HUES64 (cell line): ENCODE results near the gene PBLD.

Experiments
- H3K27ac ChIP-seq: 2 replicates; pipeline ENCODE4 v1.7.0; 2013; ENCODE audit warnings: low read depth, low read length, inconsistent platforms
- H3K27me3 ChIP-seq: 2 replicates; pipeline ENCODE4 v1.6.1; 2013; ENCODE audit warnings: mild to moderate bottlenecking, low read length; ENCODE audit not compliant: insufficient read depth
- H3K36me3 ChIP-seq: 2 replicates; pipeline ENCODE4 v1.6.1; 2013; ENCODE audit warnings: mild to moderate bottlenecking, low read length; ENCODE audit not compliant: insufficient read depth
- H3K4me1 ChIP-seq: 2 replicates; pipeline ENCODE4 v1.6.1; 2013; ENCODE audit warnings: mild to moderate bottlenecking, low read length, moderate library complexity; ENCODE audit not compliant: insufficient read depth
- H3K4me3 ChIP-seq: 2 replicates; pipeline ENCODE4 v1.5.1; 2013; ENCODE audit warnings: mild to moderate bottlenecking, low read length, moderate library complexity
- H3K9ac ChIP-seq: 2 replicates; pipeline ENCODE4 v1.6.1; 2013; ENCODE audit warnings: mild to moderate bottlenecking, low read depth, low read length
- H3K9me3 ChIP-seq: 2 replicates; pipeline ENCODE4 v1.6.1; 2013; ENCODE audit warnings: low read depth, low read length; ENCODE audit not compliant: insufficient read depth
- WGBS: fragments of 150-250, 120-280 bp; methylation state at CpG from one replicate; pipeline ENCODE4 v1.1.7; 2013; ENCODE audit warnings: missing lambda C conversion rate; 5-methylcytosine and 5-hydroxymethylcytosine counted together

The PBLD gene

DNA sequence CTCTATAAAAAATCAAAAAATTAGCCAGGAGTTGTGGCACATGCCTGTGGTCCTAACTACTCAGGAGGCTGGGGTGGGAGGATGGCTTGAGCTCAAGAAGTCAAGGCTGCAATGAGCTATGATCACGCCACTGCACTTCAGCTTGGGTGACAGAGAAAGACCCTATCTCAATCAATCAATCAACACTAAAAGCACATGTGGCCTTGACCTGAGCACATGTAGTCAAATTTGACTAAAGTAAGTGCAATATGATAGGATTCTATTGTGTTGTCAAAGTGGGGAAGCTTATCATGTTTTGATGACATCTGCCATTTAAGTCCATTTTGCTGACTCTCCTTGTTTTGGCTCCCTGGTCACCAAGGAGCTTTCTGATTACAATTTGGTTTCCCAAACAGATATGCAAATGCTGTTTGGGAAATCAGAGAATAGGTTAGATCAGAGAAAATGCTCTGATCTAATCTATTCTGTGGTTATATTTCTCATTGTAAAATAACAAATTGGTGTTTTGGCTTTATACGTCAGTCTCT lies 57.1 kb downstream of the PBLD start:
- Histone ChIP-seq H3K27ac (no peak overlapping the region), H3K36me3 (no peaks in the 10 kb centered on the region), H3K4me1 (0 out of 2 replicates have a peak, but pooled peaks cover 8% of the 10 kb centered on the region), H3K9ac (no peak overlapping the region), H3K4me3 (no peak overlapping the region), H3K27me3 (peaks cover 6% of the 10 kb centered on the region; the same call in 1 of the 2 replicates), H3K9me3 (peaks cover 19% of the 10 kb centered on the region; the same call in 1 of the 2 replicates)
- 100% methylated on average over 2 of the region's 2 CpGs for WGBS

DNA sequence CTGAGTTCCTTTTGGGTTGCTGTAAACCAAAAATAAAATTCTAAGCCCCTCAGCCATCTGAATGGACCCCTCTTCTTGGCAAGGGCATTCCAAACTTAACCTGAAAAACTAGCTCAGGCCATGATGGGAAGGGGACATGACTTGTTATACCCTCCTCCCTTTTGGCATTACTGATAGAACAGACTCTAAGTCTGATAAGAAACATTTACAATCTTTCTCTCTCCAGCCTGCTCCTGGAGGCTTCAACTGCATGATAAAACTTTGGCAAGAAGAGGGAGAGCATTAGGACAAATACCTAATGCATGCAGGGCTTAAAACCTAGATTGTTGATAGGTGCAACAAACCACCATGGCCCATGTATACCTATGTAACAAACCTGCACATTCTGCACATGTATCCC lies 59.9 kb downstream of the PBLD start:
- peaks cover 11% of the 10 kb centered on the region; the same call in 1 of the 2 replicates for H3K9me3 ChIP-seq
- H3K9ac ChIP-seq = no peak overlapping the region
- 0 out of 2 replicates have a peak, but pooled peaks cover 8% of the 10 kb centered on the region for H3K4me1 ChIP-seq
- H3K36me3 ChIP-seq = no peaks in the 10 kb centered on the region
- peaks cover 16% of the 10 kb centered on the region; the same call in 1 of the 2 replicates for H3K27me3 ChIP-seq
- H3K27ac ChIP-seq = no peak overlapping the region
- no peak overlapping the region for H3K4me3 ChIP-seq

DNA sequence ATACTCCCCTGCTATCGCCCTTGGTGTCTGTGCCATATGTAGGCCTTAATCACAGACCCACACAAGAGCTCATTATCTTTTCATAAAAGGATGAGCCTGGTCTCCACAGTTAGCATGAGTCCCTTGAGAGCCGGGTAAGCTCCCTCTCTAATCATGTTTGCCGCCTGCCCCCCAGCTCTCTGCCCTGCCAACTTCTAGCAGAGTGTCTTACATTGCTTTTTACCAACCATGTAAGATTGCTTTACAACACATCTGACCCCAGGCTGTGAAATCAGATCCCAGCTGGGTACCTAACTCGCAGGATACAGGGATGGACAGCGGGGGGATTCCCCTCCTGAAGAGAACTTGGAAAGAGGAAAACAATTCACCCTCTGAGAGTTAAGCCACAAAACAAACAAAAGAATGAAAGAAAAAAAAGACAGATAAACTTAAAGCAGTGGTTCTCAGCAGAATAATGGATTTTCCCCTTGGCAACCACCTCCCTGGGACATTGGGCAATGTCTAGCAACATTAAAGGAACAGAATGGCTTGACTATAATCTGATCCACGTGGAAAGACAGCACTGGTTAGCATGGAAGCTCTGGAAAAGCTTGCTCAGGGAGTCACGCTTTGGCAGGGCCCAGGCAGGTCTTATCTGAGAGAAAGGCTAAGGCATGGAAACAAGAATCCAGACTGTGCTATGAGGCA lies 61.4 kb downstream of the PBLD start:
- Histone ChIP-seq H3K36me3 (no peaks in the 10 kb centered on the region), H3K27me3 (peaks cover 16% of the 10 kb centered on the region; the same call in 1 of the 2 replicates), H3K9me3 (0 out of 2 replicates have a peak, but pooled peaks cover 2% of the 10 kb centered on the region), H3K9ac (no peak overlapping the region), H3K4me1 (0 out of 2 replicates have a peak, but pooled peaks cover 8% of the 10 kb centered on the region), H3K4me3 (no peak overlapping the region), H3K27ac (no peak overlapping the region)
- WGBS = 54% methylated on average over 7 of the region's 7 CpGs

DNA sequence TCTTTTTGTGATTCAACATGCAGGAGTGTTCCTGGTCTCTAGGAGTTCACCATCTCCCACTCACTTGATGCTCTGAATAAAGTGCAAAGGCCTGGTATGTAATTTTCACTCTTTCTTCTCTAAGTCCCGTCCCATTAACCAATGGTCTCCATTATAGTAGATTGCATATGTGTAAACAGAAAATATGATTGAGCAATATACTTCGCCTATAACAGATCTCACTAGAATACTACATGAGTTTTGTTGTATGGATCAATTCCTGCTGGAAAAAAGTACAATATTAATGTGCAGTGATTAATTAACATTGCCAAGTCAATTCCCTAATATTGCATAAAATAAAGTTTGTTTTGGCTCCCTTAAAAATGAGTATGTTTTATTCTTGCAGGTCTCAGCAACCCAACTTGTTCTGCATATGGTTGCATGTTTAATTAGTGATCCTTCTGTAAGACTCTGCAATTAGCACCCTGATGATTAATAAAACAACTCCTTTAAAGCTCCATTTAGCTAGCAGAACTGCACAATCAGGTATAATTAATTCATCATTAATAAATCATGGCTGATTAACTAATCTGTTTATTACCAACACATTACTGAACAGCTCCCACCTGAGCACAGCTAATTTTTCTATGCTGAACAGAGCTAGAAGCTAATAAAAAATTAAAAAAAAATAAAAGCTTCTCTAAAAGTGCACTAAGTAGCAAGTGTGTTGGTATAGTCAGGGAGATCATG lies 63.0 kb downstream of the PBLD start:
- Histone ChIP-seq H3K27me3 (peaks cover 16% of the 10 kb centered on the region; the same call in 1 of the 2 replicates), H3K36me3 (no peaks in the 10 kb centered on the region), H3K9me3 (peaks cover 5% of the 10 kb centered on the region; the same call in 1 of the 2 replicates), H3K4me3 (no peak overlapping the region), H3K27ac (no peak overlapping the region), H3K9ac (no peak overlapping the region), H3K4me1 (0 out of 2 replicates have a peak, but pooled peaks cover 8% of the 10 kb centered on the region)
- WGBS = no CpG with 5 or more reads among the region's 2 CpGs

DNA sequence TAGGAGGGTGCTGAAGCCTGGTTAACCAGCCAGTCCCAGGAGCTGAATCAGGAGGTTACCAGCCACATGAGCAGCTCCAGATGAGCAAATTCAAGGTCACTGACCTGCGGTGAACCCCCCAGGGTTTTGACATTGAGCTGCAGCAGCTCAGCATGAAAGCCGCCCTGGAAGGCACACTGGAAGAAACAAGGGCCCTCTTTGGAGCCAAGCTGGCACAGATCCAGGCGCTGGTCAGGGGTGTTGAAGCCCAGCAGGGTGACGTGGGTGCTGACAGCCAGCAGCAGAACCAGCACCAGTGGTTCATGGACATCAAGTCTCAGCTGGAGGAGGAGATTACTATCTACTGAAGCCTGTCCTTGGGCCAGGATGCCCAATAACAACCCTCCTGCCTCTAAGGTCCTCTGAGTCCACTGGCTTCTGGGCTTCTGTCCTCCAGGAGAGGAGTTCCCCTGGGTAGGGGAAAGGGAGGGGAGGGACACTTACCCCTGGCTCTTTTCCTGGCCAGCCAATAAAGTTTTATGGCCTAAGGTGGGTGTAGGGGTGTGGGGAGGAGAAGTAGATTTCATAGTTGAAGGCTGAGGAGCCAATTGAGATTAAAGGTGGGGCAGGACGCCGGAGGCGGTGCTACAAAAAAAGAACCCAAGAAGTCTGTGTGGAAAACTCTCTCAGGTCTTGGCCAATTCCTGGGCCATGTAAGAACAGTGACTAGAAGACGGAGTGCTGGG lies 71.4 kb downstream of the PBLD start:
- peaks cover 5% of the 10 kb centered on the region; the same call in 1 of the 2 replicates for H3K9me3 ChIP-seq
- H3K9ac ChIP-seq = no peak overlapping the region
- no peak overlapping the region for H3K4me3 ChIP-seq
- 92% methylated on average over 8 of the region's 8 CpGs for WGBS
- H3K27me3 ChIP-seq = no peaks in the 10 kb centered on the region
- H3K4me1 ChIP-seq = no peaks in the 10 kb centered on the region
- no peaks in the 10 kb centered on the region for H3K36me3 ChIP-seq
- H3K27ac ChIP-seq = no peak overlapping the region

DNA sequence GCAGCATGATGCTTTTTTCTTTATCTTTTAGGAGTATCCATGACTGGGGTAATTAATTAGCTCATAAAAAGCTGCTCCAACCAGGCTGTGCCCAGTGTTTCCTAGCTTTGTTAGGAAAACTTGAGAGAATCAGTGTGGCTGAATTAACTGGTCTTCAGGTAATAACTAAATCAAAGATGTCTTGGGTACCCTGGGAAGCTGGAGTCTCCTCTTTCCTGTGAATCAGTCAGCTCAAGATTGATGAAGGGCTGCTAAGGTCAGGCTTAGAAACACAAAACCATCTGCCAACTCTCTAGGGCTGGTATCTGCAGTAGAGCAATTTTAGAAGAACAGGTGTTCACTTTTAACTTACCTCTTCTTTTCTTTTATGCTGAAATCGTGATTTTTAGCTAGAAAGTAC lies 79.4 kb downstream of the PBLD start:
- H3K27ac ChIP-seq = no peak overlapping the region
- no peaks in the 10 kb centered on the region for H3K36me3 ChIP-seq
- H3K4me3 ChIP-seq = no peak overlapping the region
- peaks cover 15% of the 10 kb centered on the region for H3K4me1 ChIP-seq
- no peak overlapping the region for H3K9ac ChIP-seq
- WGBS = 88% methylated on average over 1 of the region's 1 CpG
- no peaks in the 10 kb centered on the region for H3K9me3 ChIP-seq
- peaks cover 42% of the 10 kb centered on the region for H3K27me3 ChIP-seq

DNA sequence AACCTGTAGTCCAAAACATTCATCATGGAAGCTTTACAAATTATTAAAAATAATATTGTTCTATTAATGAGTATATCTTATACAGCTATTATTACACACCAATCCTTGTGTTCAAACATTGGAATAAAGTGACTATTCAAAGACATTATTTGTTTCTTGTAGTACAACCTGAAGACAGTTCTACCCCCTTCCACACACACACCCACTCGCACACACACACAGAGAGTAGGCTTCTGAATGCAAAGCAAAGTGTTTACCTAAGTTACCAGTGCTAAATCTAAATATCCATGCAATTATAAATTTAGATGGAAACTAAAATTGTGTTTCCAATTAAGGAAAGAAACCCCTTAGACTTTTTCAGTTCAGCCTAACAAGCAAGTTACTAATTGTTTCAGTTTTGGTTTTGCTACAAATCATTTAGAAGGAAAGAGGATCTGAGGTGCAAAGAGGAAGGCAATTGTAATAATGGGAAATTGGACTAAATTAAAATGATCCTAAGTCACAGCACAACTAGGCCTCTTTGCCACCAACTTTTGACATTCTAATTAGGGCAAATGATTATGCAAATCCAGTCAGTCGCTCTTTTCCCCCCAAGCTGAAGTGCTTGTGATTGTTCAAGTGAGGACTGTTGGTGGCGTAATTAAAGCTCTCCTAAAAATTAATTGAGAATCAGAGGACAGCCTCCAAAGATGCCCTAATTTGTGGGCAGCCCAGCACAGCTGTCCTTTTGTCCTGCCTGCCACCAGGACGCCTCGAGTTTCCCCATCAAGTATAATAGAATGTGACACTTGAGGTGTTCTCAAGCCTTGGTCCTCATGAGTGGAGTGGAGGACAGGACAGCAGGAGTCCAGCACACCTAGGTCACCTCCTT lies 80.9 kb downstream of the PBLD start:
- H3K9me3 ChIP-seq = no peaks in the 10 kb centered on the region
- H3K27ac ChIP-seq = no peak overlapping the region
- no peak overlapping the region for H3K4me3 ChIP-seq
- 69% methylated on average over 5 of the region's 5 CpGs for WGBS
- no peaks in the 10 kb centered on the region for H3K36me3 ChIP-seq
- peaks cover 15% of the 10 kb centered on the region for H3K4me1 ChIP-seq
- H3K27me3 ChIP-seq = peaks cover 45% of the 10 kb centered on the region
- H3K9ac ChIP-seq = no peak overlapping the region

DNA sequence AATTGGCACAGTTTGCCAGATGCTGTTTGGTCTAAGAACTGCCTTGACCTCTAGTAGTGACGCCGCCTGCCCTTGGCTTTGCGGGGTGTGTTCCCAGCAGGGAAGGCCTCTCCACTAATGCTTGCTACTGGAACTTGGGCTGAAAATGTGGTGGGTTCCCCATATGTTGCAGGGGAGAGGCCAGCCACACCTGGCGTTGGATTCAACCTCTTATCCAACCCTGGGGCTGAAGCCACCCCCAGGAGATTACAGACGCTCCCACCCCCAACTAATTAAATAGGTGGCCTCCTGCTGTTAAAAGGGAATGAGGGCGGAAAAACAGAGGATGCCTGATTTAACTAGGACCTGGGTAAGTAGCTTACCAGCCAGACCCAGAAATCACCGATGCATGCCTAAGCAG lies 81.6 kb downstream of the PBLD start:
- H3K36me3 ChIP-seq = no peaks in the 10 kb centered on the region
- peaks cover 15% of the 10 kb centered on the region for H3K4me1 ChIP-seq
- no peak overlapping the region for H3K27ac ChIP-seq
- H3K4me3 ChIP-seq = no peak overlapping the region
- no peaks in the 10 kb centered on the region for H3K9me3 ChIP-seq
- WGBS = 35% methylated on average over 6 of the region's 7 CpGs
- no peak overlapping the region for H3K9ac ChIP-seq
- peaks cover 45% of the 10 kb centered on the region for H3K27me3 ChIP-seq

DNA sequence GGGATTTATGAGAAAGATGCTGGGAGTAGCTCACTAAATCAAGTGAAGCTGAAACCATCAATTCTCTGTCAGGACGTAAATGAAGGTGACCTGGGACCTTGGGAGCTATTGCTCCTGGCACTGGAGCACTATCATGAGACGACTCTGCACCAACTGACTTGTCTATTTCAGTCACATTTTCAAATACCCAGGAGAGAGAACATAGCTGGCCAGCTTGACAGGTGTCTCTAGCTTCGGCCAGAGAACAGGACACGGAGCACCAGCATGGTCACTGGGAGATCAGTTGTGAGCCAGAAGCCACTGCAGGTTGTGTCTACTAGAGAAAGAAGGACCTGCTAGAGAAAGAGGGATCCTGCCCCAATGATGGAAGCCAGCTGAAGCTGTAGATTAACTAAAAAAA lies 83.4 kb downstream of the PBLD start:
- Histone ChIP-seq H3K4me1 (peaks cover 15% of the 10 kb centered on the region), H3K9me3 (no peaks in the 10 kb centered on the region), H3K36me3 (no peaks in the 10 kb centered on the region), H3K27me3 (peaks cover 45% of the 10 kb centered on the region), H3K27ac (no peak overlapping the region), H3K9ac (no peak overlapping the region), H3K4me3 (no peak overlapping the region)
- WGBS = 92% methylated on average over 4 of the region's 4 CpGs

DNA sequence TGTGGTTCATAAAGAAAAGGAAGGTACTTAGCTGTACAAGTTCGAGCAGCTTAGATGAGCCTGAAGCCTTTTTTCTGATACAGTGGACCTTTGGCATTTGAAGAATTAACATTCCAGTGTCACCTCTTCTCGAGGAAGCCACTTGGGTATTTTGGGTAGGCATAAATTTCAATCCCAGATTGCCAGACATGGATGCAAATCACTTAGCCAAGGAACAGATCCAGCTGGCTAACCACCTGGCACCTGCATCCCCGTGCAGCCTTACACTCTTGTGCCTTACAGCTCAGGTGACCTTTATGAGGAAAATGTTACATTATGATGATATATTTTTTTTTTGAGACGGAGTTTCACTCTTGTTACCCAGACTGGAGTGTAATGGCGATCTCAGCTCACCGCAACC lies 84.8 kb downstream of the PBLD start:
- Histone ChIP-seq H3K36me3 (no peaks in the 10 kb centered on the region), H3K27ac (no peak overlapping the region)

More for the DNA sequence above, 84.8 kb downstream of the PBLD start:
- WGBS = 91% methylated on average over 6 of the region's 6 CpGs
- H3K4me3 ChIP-seq = no peak overlapping the region
- no peak overlapping the region for H3K9ac ChIP-seq
- peaks cover 15% of the 10 kb centered on the region for H3K4me1 ChIP-seq
- H3K9me3 ChIP-seq = no peaks in the 10 kb centered on the region
- peaks cover 38% of the 10 kb centered on the region for H3K27me3 ChIP-seq
